Panc1 (cell line): Measurements from ENCODE around the gene OTOG. TPM values are rescaled to one million over a fixed set of nuclear protein-coding genes. Genes with fewer than 3 reads are reported as not detected.

Source experiments
- ATAC-seq: fragments of 200-7000 bp; cut with Tn5 transposase; 2 replicates; pipeline ENCODE4 v1.9.1; 2020; ENCODE audit warnings: mild to moderate bottlenecking, moderate library complexity
- BruUV-seq: library from RNA; stranded (reverse); fragments of 400-500 nt; replicated peaks from 2 replicates; lab custom pipeline; 2021; lab: Mats Ljungman, UMichigan
- CTCF ChIA-PET: fragments of 300-600 bp; sonication (Branson Sonifier 250); formaldehyde crosslinking; loops from one replicate; lab custom pipeline; 2022; ENCODE audit warnings: antibody characterized with exemption; lab: Charles Lee
- POLR2A ChIA-PET: fragments of 300-600 bp; sonication (Branson Sonifier 250); formaldehyde crosslinking; loops from one replicate; lab custom pipeline; 2022; ENCODE audit warnings: antibody characterized with exemption; lab: Charles Lee
- DNase-seq: peaks from one replicate; pipeline ENCODE4 v3.0.0-alpha.2; 2010; ENCODE audit warnings: low read depth, low spot score
- H3K27ac ChIP-seq: 2 replicates; pipeline ENCODE4 v1.5.1; 2011; ENCODE audit warnings: mild to moderate bottlenecking, low read length, inconsistent platforms
- H3K27me3 ChIP-seq: fragments of 200-500 bp; sonication (Bioruptor generic); 2 replicates; pipeline ENCODE4 v1.6.0; 2014; ENCODE audit warnings: low read length, inconsistent platforms; ENCODE audit not compliant: control insufficient read depth, insufficient read depth
- H3K36me3 ChIP-seq: fragments of 200-500 bp; sonication (Bioruptor generic); 2 replicates; pipeline ENCODE4 v1.5.1; 2014; ENCODE audit warnings: inconsistent platforms, mild to moderate bottlenecking, low read length, moderate library complexity; ENCODE audit not compliant: control insufficient read depth, insufficient read depth
- H3K4me1 ChIP-seq: 2 replicates; pipeline ENCODE4 v1.5.1; 2011; ENCODE audit warnings: inconsistent platforms, mild to moderate bottlenecking, low read length, moderate library complexity; ENCODE audit not compliant: control insufficient read depth, insufficient read depth
- H3K4me3 ChIP-seq, 2 experiments: 2 replicates each; pipeline ENCODE4 v1.5.1; 2011 to 2012; ENCODE audit warnings: low read depth in 2 of 2, low read length in 2 of 2, mild to moderate bottlenecking in 2 of 2, inconsistent platforms in 1 of 2, moderate library complexity in 1 of 2
- H3K9me3 ChIP-seq: fragments of 200-500 bp; sonication (Bioruptor generic); 2 replicates; pipeline ENCODE4 v1.5.1; 2014; ENCODE audit warnings: low read depth, mild to moderate bottlenecking, inconsistent platforms, low read length, moderate library complexity; ENCODE audit not compliant: control insufficient read depth, insufficient read depth
- CTCF ChIP-seq: fragments of 450-650 bp; IDR thresholded peaks from 2 replicates; pipeline ENCODE4 v1.5.1; 2017; ENCODE audit warnings: mild to moderate bottlenecking
- POLR2AphosphoS5 ChIP-seq: IDR thresholded peaks from 2 replicates; pipeline ENCODE4 v1.6.1; 2012; ENCODE audit warnings: mild to moderate bottlenecking, low read depth, low read length, moderate library complexity
- REST ChIP-seq, 2 experiments: IDR thresholded peaks; 2 replicates each; pipeline ENCODE4 v1.6.1; 2011 to 2012; ENCODE audit warnings: low read depth in 2 of 2, control low read depth in 1 of 2, low read length in 1 of 2, mild to moderate bottlenecking in 1 of 2, moderate library complexity in 1 of 2; ENCODE audit not compliant: insufficient read depth in 1 of 2
- SIN3A ChIP-seq: IDR thresholded peaks from 2 replicates; pipeline ENCODE4 v1.6.1; 2012; ENCODE audit warnings: low read depth, mild to moderate bottlenecking, low read length, moderate library complexity, borderline replicate concordance; ENCODE audit not compliant: insufficient read depth
- TCF7L2 ChIP-seq: IDR thresholded peaks from 2 replicates; pipeline ENCODE4 v1.6.1; 2011; ENCODE audit warnings: mild to moderate bottlenecking, low read depth, low read length, inconsistent platforms
- in situ Hi-C: cut with HindIII; loops from 2 replicates; pipeline ENCODE4 v1.10.0; 2016; ENCODE audit warnings: low sequenced_read_pairs, low pct_unique_long_range_greater_than_20kb
- intact Hi-C: fragments of 100-400 bp; cut with micrococcal nuclease; formaldehyde crosslinking; loops from one replicate; pipeline ENCODE4 v1.10.0; 2022; ENCODE audit not compliant: unreplicated experiment
- total RNA-seq: library from RNA; stranded (reverse); gene quantifications from one replicate; pipeline ENCODE4 v1.2.1, GENCODE V29; 2021; ENCODE audit not compliant: unreplicated experiment

Gene OTOG
- total RNA-seq, 1 experiment from 2014 or later = not detected

GRCh38 chr11:17633279-17633986 is 86.4 kb downstream of the OTOG start:
- in situ Hi-C loops = no loop called here
- Histone ChIP-seq H3K4me3 (no peak overlapping the region), H3K9me3 (no peaks in the 10 kb centered on the region), H3K4me1 (no peaks in the 10 kb centered on the region), H3K27ac (no peak overlapping the region), H3K36me3 (no peaks in the 10 kb centered on the region; the same call in 1 of the 2 replicates), H3K27me3 (peaks cover 3% of the 10 kb centered on the region; the same call in 1 of the 2 replicates)
- ChIA-PET POLR2A (no interaction called here), CTCF (no interaction called here)
- no TSS peak for BruUV-seq
- no peak for DNase-seq
- intact Hi-C loops = no loop called here
- TF ChIP-seq POLR2AphosphoS5 (no peak), TCF7L2 (no peak), SIN3A (no peak), REST (IDR thresholded peaks at IDR 0.05; ENCODE audit: insufficient read depth in 1 of 2, low read depth in 2 of 2, low read length in 1 of 2) (no peak), CTCF (no peak)
- no peak for ATAC-seq

- H3K4me1 ChIP-seq = no peaks in the 10 kb centered on the region
- in situ Hi-C loops (no loop called here), intact Hi-C loops (no loop called here)
- ATAC-seq (no peak; the same call in 1 of the 2 replicates), DNase-seq (no peak)
- H3K36me3 ChIP-seq = no peaks in the 10 kb centered on the region; the same call in 1 of the 2 replicates
- H3K27ac ChIP-seq = no peak overlapping the region
- POLR2A ChIA-PET = no interaction called here
- peaks cover 3% of the 10 kb centered on the region; the same call in 1 of the 2 replicates for H3K27me3 ChIP-seq
- H3K4me3 ChIP-seq = no peak overlapping the region
- H3K9me3 ChIP-seq = no peaks in the 10 kb centered on the region
- BruUV-seq = no TSS peak
- CTCF ChIA-PET = no interaction called here
- TF ChIP-seq SIN3A (no peak), REST (IDR thresholded peaks at IDR 0.05; ENCODE audit: insufficient read depth in 1 of 2, low read depth in 2 of 2, low read length in 1 of 2) (no peak), POLR2AphosphoS5 (no peak), CTCF (no peak), TCF7L2 (no peak)
Observed at GRCh38 chr11:17633987-17634775, 87.1 kb downstream of the OTOG start.
